GM23338 (cell line): ENCODE data around the gene VWA3B. TPM values are rescaled to one million over a fixed set of nuclear protein-coding genes. Genes with fewer than 3 reads are reported as not detected.

Experiments
- ATAC-seq: fragments of 200-7000 bp; cut with Tn5 transposase; 3 replicates; pipeline ENCODE4 v1.9.1; 2020
- DNase-seq: peaks from one replicate; pipeline ENCODE4 v3.0.0-alpha.2; 2015; ENCODE audit warnings: low spot score
- H2AFZ ChIP-seq: fragments of 200-600 bp; sonication (generic); 2 replicates; pipeline ENCODE4 v1.8.0; 2016; ENCODE audit warnings: antibody characterized with exemption, mild to moderate bottlenecking, moderate library complexity
- H3F3A ChIP-seq: fragments of 200-600 bp; sonication (generic); replicated peaks from 2 replicates; pipeline ENCODE4 v1.8.0; 2017; ENCODE audit warnings: antibody characterized with exemption, mixed run types, low read depth
- H3K27ac ChIP-seq: fragments of 200-600 bp; sonication (generic); 2 replicates; pipeline ENCODE4 v1.6.1; 2016; ENCODE audit warnings: low read depth
- H3K27me3 ChIP-seq: fragments of 200-600 bp; sonication (generic); 2 replicates; pipeline ENCODE4 v1.8.0; 2016; ENCODE audit warnings: mild to moderate bottlenecking, mixed run types, moderate library complexity; ENCODE audit not compliant: insufficient read depth
- H3K36me3 ChIP-seq: fragments of 200-600 bp; sonication (generic); 2 replicates; pipeline ENCODE4 v1.8.0; 2016; ENCODE audit warnings: mild to moderate bottlenecking; ENCODE audit not compliant: insufficient read depth
- H3K4me1 ChIP-seq: fragments of 200-600 bp; sonication (generic); 2 replicates; pipeline ENCODE4 v1.8.0; 2016; ENCODE audit warnings: mild to moderate bottlenecking, moderate library complexity; ENCODE audit not compliant: insufficient read depth
- H3K4me2 ChIP-seq: fragments of 200-600 bp; sonication (generic); 2 replicates; pipeline ENCODE4 v1.7.1; 2017; ENCODE audit warnings: mixed run types
- H3K4me3 ChIP-seq: fragments of 200-600 bp; sonication (generic); 2 replicates; pipeline ENCODE4 v1.6.1; 2016; ENCODE audit warnings: mixed run types
- H3K79me2 ChIP-seq: fragments of 200-600 bp; sonication (generic); replicated peaks from 2 replicates; pipeline ENCODE4 v1.8.0; 2017; ENCODE audit warnings: mild to moderate bottlenecking; ENCODE audit not compliant: insufficient read depth
- H3K9me2 ChIP-seq: fragments of 200-600 bp; sonication (generic); 2 replicates; pipeline ENCODE4 v1.8.0; 2017; ENCODE audit not compliant: insufficient read depth
- H4K20me1 ChIP-seq: fragments of 200-600 bp; sonication (generic); replicated peaks from 2 replicates; pipeline ENCODE4 v1.8.0; 2017; ENCODE audit warnings: mild to moderate bottlenecking; ENCODE audit not compliant: insufficient read depth
- H3K27ac Mint-ChIP-seq: 2 replicates; pipeline ENCODE4 v1.8.0; 2020; ENCODE audit warnings: inconsistent platforms, mild to moderate bottlenecking, moderate library complexity, mixed read lengths
- H3K27me3 Mint-ChIP-seq: 3 replicates; pipeline ENCODE4 v1.8.0; 2022; ENCODE audit warnings: low read depth, mild to moderate bottlenecking, moderate library complexity, mixed read lengths, inconsistent platforms; ENCODE audit not compliant: insufficient read depth, poor library complexity
- H3K36me3 Mint-ChIP-seq: 3 replicates; pipeline ENCODE4 v1.8.0; 2021; ENCODE audit warnings: low read depth, mild to moderate bottlenecking, inconsistent platforms, moderate library complexity, mixed read lengths
- H3K4me1 Mint-ChIP-seq: 3 replicates; pipeline ENCODE4 v1.8.0; 2020; ENCODE audit warnings: mild to moderate bottlenecking, inconsistent platforms, mixed read lengths
- H3K4me3 Mint-ChIP-seq: 3 replicates; pipeline ENCODE4 v1.8.0; 2021; ENCODE audit warnings: moderate library complexity, mild to moderate bottlenecking, inconsistent platforms, mixed read lengths
- H3K9me3 Mint-ChIP-seq: 3 replicates; pipeline ENCODE4 v1.8.0; 2020; ENCODE audit warnings: moderate library complexity, mild to moderate bottlenecking, inconsistent platforms, mixed read lengths
- CREB1 ChIP-seq: fragments of 250-450 bp; sonication (Bioruptor Pico); IDR thresholded peaks from 2 replicates; pipeline ENCODE4 v1.5.0; 2020; ENCODE audit warnings: low read depth, mild to moderate bottlenecking, moderate library complexity
- CTCF ChIP-seq, 2 experiments: fragments of 200-600 bp in 1 of 2; sonication (generic) in 1 of 2; conservative IDR thresholded peaks; 2 replicates each; pipeline versions ENCODE4 v1.5.1 to v1.6.1; 2016 to 2017; ENCODE audit warnings: antibody characterized with exemption in 2 of 2, low read depth in 2 of 2, mild to moderate bottlenecking in 2 of 2, moderate library complexity in 1 of 2
- ETS1 ChIP-seq: IDR thresholded peaks from 2 replicates; pipeline ENCODE4 v1.6.1; 2016; ENCODE audit warnings: antibody characterized with exemption
- EZH2 ChIP-seq: fragments of 200-600 bp; sonication (generic); IDR thresholded peaks from one replicate; pipeline ENCODE4 v1.8.0; 2017; ENCODE audit warnings: antibody characterized with exemption, mild to moderate bottlenecking, low read depth; ENCODE audit not compliant: unreplicated experiment
- EZH2phosphoT487 ChIP-seq: fragments of 200-600 bp; sonication (generic); IDR thresholded peaks from one replicate; pipeline ENCODE4 v1.8.1; 2018; ENCODE audit warnings: antibody characterized with exemption; ENCODE audit not compliant: unreplicated experiment
- JUNB ChIP-seq: IDR thresholded peaks from one replicate; pipeline ENCODE4 v1.6.1; 2016; ENCODE audit warnings: antibody characterized with exemption; ENCODE audit not compliant: unreplicated experiment
- NANOG ChIP-seq: IDR thresholded peaks from 2 replicates; pipeline ENCODE4 v1.6.1; 2016; ENCODE audit warnings: antibody characterized with exemption, borderline replicate concordance
- POLR2AphosphoS5 ChIP-seq: IDR thresholded peaks from 2 replicates; pipeline ENCODE4 v1.6.1; 2016; ENCODE audit warnings: antibody characterized with exemption, low read depth
- REST ChIP-seq: IDR thresholded peaks from one replicate; pipeline ENCODE4 v1.6.1; 2018; ENCODE audit warnings: antibody characterized with exemption; ENCODE audit not compliant: unreplicated experiment
- STAT1 ChIP-seq: IDR thresholded peaks from one replicate; pipeline ENCODE4 v1.6.1; 2016; ENCODE audit warnings: antibody characterized with exemption; ENCODE audit not compliant: unreplicated experiment
- ZNF114 ChIP-seq: fragments of 250-450 bp; sonication (Bioruptor Pico); IDR thresholded peaks from 2 replicates; pipeline ENCODE4 v1.5.0; 2020; ENCODE audit warnings: mild to moderate bottlenecking, moderate library complexity
- ZNF331 ChIP-seq: fragments of 250-450 bp; sonication (Bioruptor Pico); IDR thresholded peaks from 2 replicates; pipeline ENCODE4 v1.5.0; 2020; ENCODE audit warnings: low read depth, mild to moderate bottlenecking, moderate library complexity
- ZNF462 ChIP-seq: fragments of 250-450 bp; sonication (Bioruptor Pico); IDR thresholded peaks from 2 replicates; pipeline ENCODE4 v1.5.0; 2020; ENCODE audit warnings: mild to moderate bottlenecking, moderate library complexity
- polyA plus RNA-seq: library from polyadenylated mRNA; unstranded; fragments of >200 nt; fragmentation: Nextera tagmentation; extraction: Ambion mirVana; gene quantifications from 2 replicates; pipeline ENCODE4 v1.2.1, GENCODE V29; 2016
- total RNA-seq: library from RNA; depleted of rRNA; stranded (reverse); fragments of >200 nt; shearing (Covaris generic); gene quantifications from 2 replicates; pipeline ENCODE4 v1.2.3, GENCODE V29; 2014

The VWA3B gene
- total and polyA plus RNA-seq, 2 experiments from 2014 or later = not detected

GRCh38 chr2:98343285-98343684 lies 256.3 kb downstream of the VWA3B start:
- Histone ChIP-seq H4K20me1 (no peaks in the 10 kb centered on the region; the same call in 1 of the 2 replicates), H3K36me3 (no peaks in the 10 kb centered on the region), H3K9me2 (no peaks in the 10 kb centered on the region), H3F3A (no peaks in the 10 kb centered on the region), H2AFZ (no peak overlapping the region), H3K4me1 (peaks cover 7% of the 10 kb centered on the region; the same call in 1 of the 2 replicates), H3K27me3 (peaks cover 63% of the 10 kb centered on the region), H3K27ac (no peak overlapping the region), H3K79me2 (no peaks in the 10 kb centered on the region), H3K4me2 (no peak overlapping the region), H3K4me3 (no peak overlapping the region)
- Mint-ChIP-seq H3K9me3 (peaks cover 3% of the 10 kb centered on the region), H3K4me3 (no peak overlapping the region), H3K27me3 (peaks cover 47% of the 10 kb centered on the region), H3K27ac (no peak overlapping the region), H3K36me3 (0 out of 3 replicates have a peak, but pooled peaks cover 1% of the 10 kb centered on the region), H3K4me1 (peaks cover 15% of the 10 kb centered on the region)
- ATAC-seq (no peak), DNase-seq (no peak)
- no peak for TF ChIP-seq EZH2phosphoT487
- no peak for TF ChIP-seq STAT1
- no peak for TF ChIP-seq ZNF331
- TF ChIP-seq EZH2 = no peak
- no peak for TF ChIP-seq POLR2AphosphoS5
- no peak for TF ChIP-seq REST
- TF ChIP-seq CTCF (conservative IDR thresholded peaks at IDR 0.05; ENCODE audit: low read depth in 2 of 2) = no peak
- TF ChIP-seq NANOG = no peak
- no peak for TF ChIP-seq ETS1
- no peak for TF ChIP-seq CREB1
- no peak for TF ChIP-seq JUNB
- no peak for TF ChIP-seq ZNF114 (CRISPR knock-in tag)
- TF ChIP-seq ZNF462 = no peak
